HepG2 (cell line): ENCODE measurements around the gene CNTFR. TPM values are rescaled to one million over a fixed set of nuclear protein-coding genes. Genes with fewer than 3 reads are reported as not detected.

Source experiments
- ARID5B ChIP-seq: IDR thresholded peaks from 2 replicates; pipeline ENCODE4 v1.4.0; 2020; ENCODE audit warnings: mild to moderate bottlenecking, missing genetic modification reagents
- CCDC6 ChIP-seq: sonication (generic); formaldehyde crosslinking; IDR thresholded peaks from 2 replicates; pipeline ENCODE4 v1.8.1; 2022; ENCODE audit warnings: mild to moderate bottlenecking, missing genetic modification reagents, moderate library complexity
- DR1 ChIP-seq: sonication (generic); formaldehyde crosslinking; IDR thresholded peaks from 2 replicates; pipeline ENCODE4 v1.8.0; 2021; ENCODE audit warnings: mild to moderate bottlenecking, missing genetic modification reagents, inconsistent platforms
- FOSL2 ChIP-seq: sonication (generic); formaldehyde crosslinking; IDR thresholded peaks from 2 replicates; pipeline ENCODE4 v1.4.0; 2020; ENCODE audit warnings: missing genetic modification reagents
- FOXA3 ChIP-seq: IDR thresholded peaks from 2 replicates; pipeline ENCODE4 v1.6.1; 2016; ENCODE audit warnings: missing genetic modification reagents, missing compliant biosample characterization
- FOXK1 ChIP-seq: sonication (generic); formaldehyde crosslinking; IDR thresholded peaks from 2 replicates; pipeline ENCODE4 v1.4.0; 2020; ENCODE audit warnings: low read depth, missing genetic modification reagents, borderline replicate concordance
- FOXO4 ChIP-seq: sonication (generic); formaldehyde crosslinking; conservative IDR thresholded peaks from 2 replicates; pipeline ENCODE4 v1.8.1; 2023; ENCODE audit warnings: missing genetic modification reagents
- HNRNPK ChIP-seq: fragments of 200-400 bp; formaldehyde crosslinking; IDR thresholded peaks from 2 replicates; pipeline ENCODE4 v1.6.1; 2018; ENCODE audit warnings: low read length, low read depth, moderate library complexity, mild to moderate bottlenecking; ENCODE audit not compliant: poor library complexity, severe bottlenecking
- MYPOP ChIP-seq: sonication (generic); formaldehyde crosslinking; IDR thresholded peaks from 2 replicates; pipeline ENCODE4 v1.8.1; 2023; ENCODE audit warnings: mild to moderate bottlenecking, moderate library complexity, missing genetic modification reagents
- NBN ChIP-seq: fragments of 450-650 bp; conservative IDR thresholded peaks from 2 replicates; pipeline ENCODE4 v1.6.1; 2017
- NKX3-1 ChIP-seq: sonication (generic); formaldehyde crosslinking; IDR thresholded peaks from 2 replicates; pipeline ENCODE4 v1.5.0; 2020; ENCODE audit warnings: missing genetic modification reagents
- NONO ChIP-seq, 2 experiments: fragments of 450-650 bp in 1 of 2; sonication (generic) in 1 of 2; formaldehyde crosslinking in 1 of 2; IDR thresholded peaks in 1 of 2; conservative IDR thresholded peaks in 1 of 2; 2 replicates each; pipeline versions ENCODE4 v1.6.1 to v1.8.0; 2017 to 2022; ENCODE audit warnings: mild to moderate bottlenecking in 1 of 2, missing genetic modification reagents in 1 of 2, moderate library complexity in 1 of 2
- PHF21A ChIP-seq: sonication (generic); formaldehyde crosslinking; IDR thresholded peaks from 2 replicates; pipeline ENCODE4 v1.5.0; 2020; ENCODE audit warnings: mild to moderate bottlenecking, missing genetic modification reagents
- REPIN1 ChIP-seq: sonication (generic); formaldehyde crosslinking; IDR thresholded peaks from 2 replicates; pipeline ENCODE4 v1.8.0; 2022; ENCODE audit warnings: missing genetic modification reagents, low read depth, mild to moderate bottlenecking, borderline replicate concordance
- RFX1 ChIP-seq: fragments of 450-650 bp; IDR thresholded peaks from 2 replicates; pipeline ENCODE4 v1.6.1; 2017
- SALL1 ChIP-seq: sonication (generic); formaldehyde crosslinking; IDR thresholded peaks from 2 replicates; pipeline ENCODE4 v1.8.0; 2022; ENCODE audit warnings: mild to moderate bottlenecking, missing genetic modification reagents
- TBL1XR1 ChIP-seq: fragments of 150-350 bp; IDR thresholded peaks from 2 replicates; pipeline ENCODE4 v1.6.1; 2014; ENCODE audit warnings: borderline replicate concordance, low read length; ENCODE audit not compliant: partially characterized antibody
- ZMYM4 ChIP-seq: sonication (generic); formaldehyde crosslinking; IDR thresholded peaks from 2 replicates; pipeline ENCODE4 v1.8.1; 2023; ENCODE audit warnings: mild to moderate bottlenecking, missing genetic modification reagents
- ZNF770 ChIP-seq: sonication (generic); formaldehyde crosslinking; IDR thresholded peaks from 2 replicates; pipeline ENCODE4 v1.5.0; 2020; ENCODE audit warnings: mild to moderate bottlenecking, missing genetic modification reagents
- polyA plus RNA-seq, 8 experiments: library from polyadenylated mRNA; depleted of rRNA in 3 of 8; stranded (reverse) in 7 of 8; unstranded in 1 of 8; fragments of >200 nt; fragmentation: Illumina TruSeq in 4 of 8; extraction: Trizol in 4 of 8; gene quantifications; 2 replicates each; pipeline versions ENCODE4 v1.2.1 to v1.2.3, GENCODE V29; 2011 to 2016; ENCODE audit warnings: low read depth in 4 of 8, missing spikeins in 1 of 8, mixed read lengths in 1 of 8; ENCODE audit not compliant: insufficient read depth in 1 of 8
- total RNA-seq, 5 experiments: library from RNA; depleted of rRNA; stranded (reverse); fragments of >200 nt; fragmentation: Illumina TruSeq; extraction: Trizol; gene quantifications; 2 replicates each; pipeline ENCODE4 v1.2.3, GENCODE V29; 2016; ENCODE audit warnings: low read depth in 1 of 5

CNTFR gene
- total and polyA plus RNA-seq, 2 of the 13 experiments (the other 11 are each of a cell fraction or from before 2014, with no cell fraction given), result not detected

GRCh38 chr9:34512131-34513078 is 77.1 kb downstream of the CNTFR start (continued):
- 0 out of 2 replicates have a peak, but pooled peaks have one; percentile 33 for TF ChIP-seq DR1 (CRISPR knock-in tag)
- peak; percentile 42 for TF ChIP-seq ARID5B (CRISPR knock-in tag)
- no peak for TF ChIP-seq NBN
- no peak for TF ChIP-seq NONO (IDR thresholded peaks at IDR 0.05)
- TF ChIP-seq NONO (CRISPR knock-in tag; conservative IDR thresholded peaks at IDR 0.05), result peak; percentile 75
- TF ChIP-seq PHF21A (CRISPR knock-in tag), result peak; percentile 90
- no peak for TF ChIP-seq HNRNPK
- no peak for TF ChIP-seq FOXO4 (CRISPR knock-in tag)
- TF ChIP-seq FOXK1, result peak; percentile 74; the same call in 1 of the 2 replicates
- TF ChIP-seq ZNF770 (CRISPR knock-in tag), result 0 out of 2 replicates have a peak, but pooled peaks have one; percentile 18
- TF ChIP-seq MYPOP, result peak; percentile 64; the same call in 1 of the 2 replicates
- TF ChIP-seq ZMYM4 (CRISPR knock-in tag), result peak; percentile 47; the same call in 1 of the 2 replicates
- peak; percentile 78 for TF ChIP-seq TBL1XR1
- peak; percentile 24; the same call in 1 of the 2 replicates for TF ChIP-seq CCDC6
- no peak for TF ChIP-seq NKX3-1 (CRISPR knock-in tag)
- TF ChIP-seq FOXA3 (CRISPR knock-in tag), result peak; percentile 94
- no peak for TF ChIP-seq RFX1
- peak; percentile 70 for TF ChIP-seq SALL1 (CRISPR knock-in tag)
- TF ChIP-seq REPIN1 (CRISPR knock-in tag), result 0 out of 2 replicates have a peak, but pooled peaks have one; percentile 47
- peak; percentile 36; the same call in 1 of the 2 replicates for TF ChIP-seq FOSL2 (CRISPR knock-in tag)
